ENCODE measurements around the gene ZNF438.
A peak's percentile ranks its signal among the peaks of the same experiment; 100 is the strongest.

Gene ZNF438

GRCh38 chr10:31011665-31012022 is 20.0 kb downstream of the ZNF438 start:
- no peak for DNase-seq

GRCh38 chr10:31011017-31011664 is 20.5 kb downstream of the ZNF438 start:
- DNase-seq = no peak

GRCh38 chr10:31010062-31010461 is 21.6 kb downstream of the ZNF438 start:
- no peak for DNase-seq

GRCh38 chr10:31005895-31006294 is 25.8 kb downstream of the ZNF438 start:
- DNase-seq = no peak

- DNase-seq = peak; percentile 60
Observed at GRCh38 chr10:31004611-31005193, 27.0 kb downstream of the ZNF438 start.

GRCh38 chr10:31001740-31002139 is 29.9 kb downstream of the ZNF438 start:
- DNase-seq = no peak

GRCh38 chr10:31000867-31001266 is 30.8 kb downstream of the ZNF438 start:
- DNase-seq = no peak

GRCh38 chr10:31000071-31000782 is 31.4 kb downstream of the ZNF438 start:
- peak; percentile 12 for DNase-seq

GRCh38 chr10:30999070-30999712 is 32.5 kb downstream of the ZNF438 start:
- DNase-seq = peak; percentile 50

- peak; percentile 5 for DNase-seq
Observed at GRCh38 chr10:30997536-30998235, 34.0 kb downstream of the ZNF438 start.

- DNase-seq = no peak
Observed at GRCh38 chr10:30996481-30997005, 35.1 kb downstream of the ZNF438 start.

- no peak for DNase-seq
Observed at GRCh38 chr10:30995081-30995770, 36.4 kb downstream of the ZNF438 start.

GRCh38 chr10:30993155-30993554 is 38.5 kb downstream of the ZNF438 start:
- DNase-seq = no peak

GRCh38 chr10:30992681-30993080 is 39.0 kb downstream of the ZNF438 start:
- DNase-seq = no peak

- DNase-seq = no peak
Observed at GRCh38 chr10:30991647-30992011, 40.0 kb downstream of the ZNF438 start.

- DNase-seq = no peak
Observed at GRCh38 chr10:30990971-30991646, 40.6 kb downstream of the ZNF438 start.

- DNase-seq = no peak
Observed at GRCh38 chr10:30990351-30990750, 41.3 kb downstream of the ZNF438 start.

GRCh38 chr10:30988831-30989435 is 42.7 kb downstream of the ZNF438 start:
- no peak for DNase-seq

GRCh38 chr10:30987463-30987862 is 44.2 kb downstream of the ZNF438 start:
- no peak for DNase-seq

- DNase-seq = peak; percentile 81
Observed at GRCh38 chr10:30986053-30986555, 45.6 kb downstream of the ZNF438 start.

GRCh38 chr10:30985512-30985911 is 46.2 kb downstream of the ZNF438 start:
- peak; percentile 51 for DNase-seq
